HG03378 (cell line): ENCODE data around the gene DPEP3.

Experiments
- ATAC-seq: cut with Tn5 transposase; IDR thresholded peaks from one replicate; pipeline ENCODE4 v1.9.1; 2021; ENCODE audit warnings: mild to moderate bottlenecking, moderate library complexity; ENCODE audit not compliant: unreplicated experiment

Gene DPEP3

DNA sequence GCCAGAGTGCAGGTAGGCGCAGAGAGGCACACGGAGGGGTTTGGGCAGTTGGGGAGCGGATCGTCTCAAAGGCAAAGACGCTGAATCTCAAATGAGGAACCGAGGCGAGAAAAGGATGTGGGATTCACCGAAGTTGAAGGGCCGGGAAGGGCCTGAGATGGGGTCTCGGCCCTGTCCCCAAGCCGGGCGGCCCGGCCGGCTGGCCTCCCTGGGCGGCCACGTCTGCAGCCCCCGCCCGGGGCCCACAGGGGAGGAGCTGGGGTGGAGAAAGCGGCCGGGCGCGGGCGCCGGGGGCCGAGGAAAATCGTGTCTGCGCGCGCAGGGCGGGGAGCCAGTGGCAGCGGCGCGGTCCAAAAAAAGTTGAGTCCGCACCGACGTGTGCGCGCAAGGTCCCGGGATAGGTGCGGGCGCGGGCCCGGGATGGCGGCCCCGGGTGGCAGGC is 12.3 kb downstream of the DPEP3 start:
- no peak for ATAC-seq

DNA sequence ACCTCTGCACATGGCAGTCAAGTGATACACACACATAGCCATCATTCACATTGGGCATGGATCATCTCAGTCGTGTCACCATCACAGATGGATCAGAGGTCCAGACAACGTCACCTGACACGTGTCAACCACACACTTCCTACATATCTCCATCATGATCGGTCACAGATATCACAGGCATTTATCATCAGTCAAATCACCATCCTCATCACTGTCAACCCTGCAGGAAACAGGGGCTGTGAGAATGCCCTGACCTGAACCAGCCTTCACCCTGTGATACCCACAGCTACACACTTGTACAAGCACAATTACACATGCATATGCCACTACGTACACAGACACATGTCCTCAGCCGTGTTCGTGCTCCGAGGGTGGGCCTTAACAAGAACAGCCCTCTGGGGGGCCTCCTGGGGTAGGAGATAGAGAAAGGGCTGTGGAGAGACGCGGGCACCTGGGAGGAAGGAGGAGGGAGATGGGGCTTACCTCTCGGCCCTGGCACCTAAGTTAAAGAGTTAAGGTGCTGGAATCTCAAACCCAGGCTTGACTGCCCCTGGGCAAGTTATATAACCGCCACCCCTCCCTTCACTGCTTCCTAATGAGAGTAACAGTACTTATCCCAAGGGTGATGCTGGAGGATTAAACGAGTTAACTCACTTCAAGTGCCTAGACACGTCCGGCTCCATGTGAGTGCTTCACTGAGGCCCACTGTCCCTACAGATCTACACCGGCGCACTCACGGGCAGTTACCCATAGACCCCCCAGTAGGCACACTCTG is 12.9 kb downstream of the DPEP3 start:
- ATAC-seq = no peak

GRCh38 chr16:67966549-67967182 is 13.6 kb downstream of the DPEP3 start:
- ATAC-seq = no peak

GRCh38 chr16:67965668-67966548 is 14.4 kb downstream of the DPEP3 start:
- ATAC-seq = no peak

- no peak for ATAC-seq
Measured at GRCh38 chr16:67964477-67965131, 15.7 kb downstream of the DPEP3 start.

DNA sequence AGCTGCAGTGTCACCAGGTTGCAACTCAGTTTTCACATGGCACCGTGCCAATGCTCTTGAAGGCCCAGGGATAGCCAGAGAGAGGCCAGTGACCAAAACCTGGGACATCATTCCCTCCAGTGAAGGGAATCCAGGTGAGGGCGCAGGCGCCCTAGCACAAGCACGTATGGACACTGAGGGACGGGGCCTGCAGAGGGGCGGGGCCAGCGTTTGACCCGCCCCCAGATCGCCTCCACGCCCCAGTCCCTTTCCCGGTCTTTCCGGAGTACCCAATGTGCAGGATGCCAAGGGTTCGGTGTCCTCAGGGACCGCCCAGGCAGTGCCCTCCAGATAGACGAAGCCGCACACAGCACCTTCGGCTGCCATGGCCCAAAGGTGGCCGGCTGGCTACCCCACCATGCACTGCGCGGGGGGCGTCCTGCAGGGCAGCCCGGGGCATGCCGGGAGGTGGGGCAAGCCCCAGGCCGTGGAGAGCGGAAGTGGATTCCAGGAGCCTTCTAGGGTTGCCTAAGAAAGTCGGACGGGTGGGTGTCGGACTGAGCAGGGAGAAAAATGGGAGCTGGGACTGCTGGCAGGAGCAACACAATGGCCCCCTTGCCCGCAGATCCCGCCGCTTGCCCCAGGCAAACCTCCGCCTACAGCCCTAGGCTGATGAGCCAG is 16.5 kb downstream of the DPEP3 start:
- no peak for ATAC-seq

DNA sequence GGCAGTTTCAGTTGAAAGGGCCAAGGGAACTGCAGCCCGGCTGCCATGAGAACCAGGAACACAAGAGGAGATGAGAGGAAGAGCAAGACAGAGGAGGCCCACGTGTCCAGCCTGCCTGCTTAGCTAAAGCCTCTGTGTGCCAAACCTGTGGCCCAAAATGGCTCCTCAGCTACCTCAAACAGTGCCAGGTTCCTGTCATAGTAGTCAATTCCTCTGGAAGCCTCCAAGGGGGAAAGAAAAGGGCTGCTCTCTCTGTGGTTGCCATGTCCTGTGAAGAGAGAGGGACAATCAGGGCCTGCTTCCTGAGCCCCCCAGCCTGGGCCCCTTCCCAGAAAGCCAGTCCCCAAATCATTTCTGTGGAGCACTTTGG is 17.0 kb downstream of the DPEP3 start:
- no peak for ATAC-seq

DNA sequence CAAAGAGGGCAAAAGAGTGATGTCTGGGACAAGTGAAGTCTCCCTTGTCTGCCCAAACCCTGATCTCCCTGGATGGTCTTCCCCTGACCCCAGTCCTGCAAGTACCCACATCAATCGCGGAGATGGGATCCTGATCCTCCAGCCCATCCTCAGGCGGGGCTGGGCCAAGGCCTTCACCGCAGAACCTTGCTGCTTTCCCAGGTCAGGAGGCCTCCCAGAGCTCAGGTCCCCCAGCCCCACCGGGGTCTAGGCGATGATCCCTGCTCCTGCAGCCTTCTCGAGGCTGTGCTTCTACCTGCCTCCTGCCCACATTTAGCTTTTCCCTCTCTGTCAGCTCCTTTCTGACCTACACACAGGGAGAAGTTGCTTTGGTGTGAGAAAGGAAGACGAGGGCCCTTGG is 18.2 kb downstream of the DPEP3 start:
- ATAC-seq = no peak

GRCh38 chr16:67961551-67961957 is 18.7 kb downstream of the DPEP3 start:
- no peak for ATAC-seq

DNA sequence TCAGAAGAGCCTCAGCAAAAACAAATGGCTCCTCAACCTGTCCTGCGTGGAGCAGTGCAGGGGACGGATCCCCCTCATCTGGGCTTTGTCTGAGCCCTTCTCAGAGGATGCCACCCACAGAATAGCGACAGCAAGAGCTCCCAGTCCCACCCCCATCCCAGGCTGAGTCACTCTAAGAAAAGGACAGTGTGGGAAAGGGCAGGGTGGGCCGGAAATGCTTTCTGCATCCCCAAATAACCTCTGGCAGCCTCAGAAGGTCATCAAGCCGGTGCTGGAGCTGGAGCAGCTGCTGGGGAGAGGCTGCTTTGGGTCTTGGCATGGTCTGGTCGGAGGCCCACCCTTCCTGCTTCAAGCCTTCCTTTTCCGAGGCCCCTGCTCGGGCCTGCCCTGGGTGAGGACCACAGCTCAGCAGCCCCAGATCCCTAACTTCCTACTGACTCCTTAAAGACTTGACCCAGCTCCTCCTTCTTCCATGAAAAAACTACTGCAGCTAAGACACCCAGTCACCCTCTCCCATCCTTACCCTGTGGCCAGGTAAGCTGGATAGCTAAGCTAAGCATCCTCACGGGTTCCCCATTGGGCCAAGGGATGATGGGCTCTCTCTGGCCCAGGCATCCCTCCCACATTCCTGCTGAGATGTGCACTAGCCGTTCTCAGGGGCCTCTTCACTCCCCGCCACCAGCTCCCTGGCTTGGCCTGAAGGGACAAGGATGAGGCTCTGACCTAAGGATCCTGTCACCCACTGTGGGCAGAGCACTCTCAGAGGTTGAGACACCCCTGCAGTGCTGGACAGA is 20.6 kb downstream of the DPEP3 start:
- ATAC-seq = no peak

DNA sequence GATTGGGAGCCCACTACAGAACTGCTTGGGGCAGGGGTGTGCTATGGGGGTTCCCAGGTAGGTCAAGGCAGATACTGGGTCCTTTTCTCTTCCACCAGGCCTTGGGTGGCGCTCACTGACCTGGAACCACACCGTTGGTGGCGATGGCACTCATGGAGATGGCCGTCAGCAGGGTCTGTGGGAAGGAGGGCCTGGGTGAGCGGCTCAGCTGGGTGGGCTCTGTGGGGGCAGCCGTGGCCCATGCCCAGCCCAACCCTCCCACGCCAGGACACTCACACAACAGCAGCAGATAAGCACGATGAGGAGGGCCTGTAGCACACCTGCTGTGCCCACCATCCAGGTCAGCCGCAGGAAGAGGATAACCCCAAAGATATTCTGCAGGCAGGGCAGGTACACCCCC is 22.7 kb downstream of the DPEP3 start:
- no peak for ATAC-seq

- ATAC-seq = no peak
Measured at GRCh38 chr16:67954421-67955196, 25.7 kb downstream of the DPEP3 start.

GRCh38 chr16:67953641-67954375 is 26.5 kb downstream of the DPEP3 start:
- no peak for ATAC-seq

- ATAC-seq = no peak
Measured at GRCh38 chr16:67951485-67951884, 28.8 kb downstream of the DPEP3 start.

DNA sequence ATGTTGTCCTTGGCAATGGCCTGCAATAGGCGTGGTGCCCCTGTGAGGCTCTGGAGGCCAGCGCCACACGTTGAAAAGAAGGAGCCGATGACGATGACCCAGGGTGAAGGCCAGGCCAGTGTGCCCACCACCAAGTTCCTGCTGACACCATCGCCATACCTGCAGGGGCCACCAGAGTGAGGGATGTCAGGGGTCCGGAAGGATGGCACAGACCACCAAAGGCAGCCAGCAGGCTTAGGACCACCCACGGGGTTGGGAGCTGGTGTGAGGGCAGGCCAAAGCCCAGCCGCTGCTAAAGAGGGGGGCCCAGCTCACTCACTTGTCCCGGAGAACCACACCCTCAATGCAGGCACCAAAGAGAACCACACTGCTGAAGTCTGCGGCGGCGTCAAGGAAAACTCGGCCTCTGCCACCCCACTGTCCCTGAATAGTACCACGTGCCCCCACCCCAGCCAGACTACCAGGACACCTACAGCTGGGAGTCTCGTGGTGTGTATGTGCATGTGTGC is 29.9 kb downstream of the DPEP3 start:
- no peak for ATAC-seq

GRCh38 chr16:67949645-67950044 is 30.7 kb downstream of the DPEP3 start:
- ATAC-seq = no peak

DNA sequence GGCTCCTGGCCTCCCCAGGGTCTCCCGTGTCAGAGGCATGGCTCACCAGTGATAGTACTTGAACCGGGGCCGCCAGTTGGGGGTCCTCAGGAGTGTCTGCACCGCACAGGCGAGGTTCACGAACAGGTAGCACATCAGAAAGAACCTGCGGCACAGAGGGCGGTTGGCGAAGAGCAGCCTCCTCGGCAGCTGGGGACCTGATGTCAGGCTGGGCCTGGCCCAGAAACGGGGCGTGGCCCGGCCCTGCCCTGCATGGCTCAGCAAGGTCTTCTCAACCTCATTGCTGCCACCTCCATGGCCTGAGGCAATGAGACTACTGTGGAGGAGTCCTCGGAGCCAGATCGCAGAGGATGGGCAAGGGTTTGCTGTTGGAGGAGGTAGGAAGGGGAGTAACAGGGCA is 32.3 kb downstream of the DPEP3 start:
- no peak for ATAC-seq

- ATAC-seq = no peak
Measured at GRCh38 chr16:67946966-67947558, 33.2 kb downstream of the DPEP3 start.
